Measurements from ENCODE around the gene PXDC1. TPM values are rescaled to one million over a fixed set of nuclear protein-coding genes. Genes with fewer than 3 reads are reported as not detected.
A peak's percentile ranks its signal among the peaks of the same experiment; 100 is the strongest.

The PXDC1 gene
- total RNA-seq (2021) (29.3 and 30.8 TPM in 2 replicates), Bru-seq, nascent RNA (percentile 81 among the genes with signal in this experiment), BruChase-seq, experiment 1, labeled RNA remaining after a 2-hour chase (percentile 84 among the genes with signal in this experiment), BruChase-seq, experiment 2, labeled RNA remaining after a 6-hour chase (percentile 78 among the genes with signal in this experiment)
- long read RNA-seq, transcript PXDC1-202 (5 exons, 2,190 nt), result major isoform, 39 of 46 reads
- long read RNA-seq, partial matches to known transcripts, result 0 of 46 reads
- long read RNA-seq, other reads (novel, unspliced or antisense), result 7 of 46 reads

- Histone ChIP-seq H3K4me3 (peak within 1 kb of the TSS; percentile 69), H3F3A (ENCODE audit: insufficient read depth, low read depth) (peaks cover 7% of the 10 kb centered on the region; the same call in 1 of the 2 replicates), H3K79me2 (ENCODE audit: low read depth) (peaks cover 33% of the 10 kb centered on the region), H3K27ac (0 out of 2 replicates have a peak within 1 kb of the TSS, but pooled peaks have one; percentile 26), H3K4me2 (peak within 1 kb of the TSS; percentile 79), H3K36me3 (ENCODE audit: low read depth) (no peaks in the 10 kb centered on the region), H2AFZ (peak within 1 kb of the TSS; percentile 75), H3K27me3 (ENCODE audit: insufficient read depth, low read depth) (no peaks in the 10 kb centered on the region), H3K9me2 (ENCODE audit: insufficient read depth) (no peaks in the 10 kb centered on the region), H4K20me1 (ENCODE audit: insufficient read depth) (peaks cover 3% of the 10 kb centered on the region; the same call in 1 of the 2 replicates), H3K9me3 (ENCODE audit: insufficient read depth, low read depth) (no peaks in the 10 kb centered on the region), H3K4me1 (replicated peaks; ENCODE audit: insufficient read depth) (0 out of 2 replicates have a peak, but pooled peaks cover 5% of the 10 kb centered on the region)
- POLR2A ChIA-PET (ENCODE audit: unreplicated experiment), result interaction anchor here (0.6 to 0.7 kb wide), 2 partner anchors 134 to 265 kb away, joined by 3 read pairs; no protein-coding TSS in a partner anchor
- intact Hi-C loops (cut with micrococcal nuclease; ENCODE audit: unreplicated experiment), result no loop called here
- CTCF ChIA-PET, result interaction anchor here (0.6 kb wide), 1 partner anchor 448 kb away, joined by 4 read pairs; no protein-coding TSS in a partner anchor
- no TSS peak for BruUV-seq (replicated peaks)
- TF ChIP-seq CTCF (conservative IDR thresholded peaks at IDR 0.05), result no peak
- no peak for TF ChIP-seq EZH2 (IDR thresholded peaks at IDR 0.05; ENCODE audit: low read depth)
- peak in 1 of 2 experiments; percentile 14 for DNase-seq
These were observed at the start of gene PXDC1 for GRCh38 chr6:3751077-3751729. Gene PXDC1 (minus strand): TSS chr6:3751713. CDS start chr6:3751531, 182 bp downstream.

- H3K27me3 ChIP-seq (ENCODE audit: insufficient read depth, low read depth), result no peaks in the 10 kb centered on the region
- no peaks in the 10 kb centered on the region for H3K9me2 ChIP-seq (ENCODE audit: insufficient read depth)
- intact Hi-C loops (cut with micrococcal nuclease; ENCODE audit: unreplicated experiment), result no loop called here
- ChIA-PET CTCF (interaction anchor here (0.7 kb wide), 1 partner anchor 47 kb away, joined by 3 read pairs; no protein-coding TSS in a partner anchor), POLR2A (ENCODE audit: unreplicated experiment) (no interaction called here)
- H3F3A ChIP-seq (ENCODE audit: insufficient read depth, low read depth), result peaks cover 26% of the 10 kb centered on the region; the same call in 1 of the 2 replicates
- H3K79me2 ChIP-seq (ENCODE audit: low read depth), result no peaks in the 10 kb centered on the region
- no peaks in the 10 kb centered on the region for H3K36me3 ChIP-seq (ENCODE audit: low read depth)
- no peaks in the 10 kb centered on the region for H3K9me3 ChIP-seq (ENCODE audit: insufficient read depth, low read depth)
- no peak overlapping the region for H3K4me3 ChIP-seq
- H3K4me1 ChIP-seq (replicated peaks; ENCODE audit: insufficient read depth), result peaks cover 33% of the 10 kb centered on the region
- no peak overlapping the region for H2AFZ ChIP-seq
- DNase-seq, result no peak
- H4K20me1 ChIP-seq (ENCODE audit: insufficient read depth), result no peaks in the 10 kb centered on the region
- no peak for TF ChIP-seq EZH2 (IDR thresholded peaks at IDR 0.05; ENCODE audit: low read depth)
- no peak for TF ChIP-seq CTCF (conservative IDR thresholded peaks at IDR 0.05)
- no peak overlapping the region for H3K27ac ChIP-seq
- BruUV-seq (replicated peaks), result no TSS peak
- no peak overlapping the region for H3K4me2 ChIP-seq
These were observed 49.5 kb upstream of the PXDC1 start for GRCh38 chr6:3800850-3801591.

DNA sequence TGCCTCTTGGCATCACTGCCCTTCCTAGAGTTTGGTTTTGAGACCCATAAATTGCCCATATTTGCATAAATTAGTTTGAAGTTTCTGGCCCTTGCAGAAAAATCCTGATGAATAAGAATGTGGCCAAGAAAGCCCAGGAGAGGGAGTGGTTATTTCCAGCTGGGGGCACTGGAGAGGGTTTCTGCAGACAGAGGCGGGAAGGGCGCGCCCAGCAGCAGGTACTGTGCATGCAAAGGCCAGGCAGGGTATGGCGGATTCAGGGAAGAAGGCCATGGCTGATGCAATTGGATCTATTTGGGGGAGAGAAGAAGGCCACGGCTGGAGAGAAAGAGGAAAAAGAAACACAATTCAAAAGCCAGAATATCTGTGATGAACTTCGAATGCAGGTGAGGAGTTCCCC, 48.2 kb upstream of the PXDC1 start:
- ChIA-PET CTCF (no interaction called here), POLR2A (ENCODE audit: unreplicated experiment) (no interaction called here)
- TF ChIP-seq EZH2 (IDR thresholded peaks at IDR 0.05; ENCODE audit: low read depth) (no peak), CTCF (conservative IDR thresholded peaks at IDR 0.05) (no peak)
- H3K9me3 ChIP-seq (ENCODE audit: insufficient read depth, low read depth), result no peaks in the 10 kb centered on the region
- no peaks in the 10 kb centered on the region for H3K36me3 ChIP-seq (ENCODE audit: low read depth)
- H3K4me2 ChIP-seq, result no peak overlapping the region
- H3K27ac ChIP-seq, result no peak overlapping the region
- no peaks in the 10 kb centered on the region for H3K27me3 ChIP-seq (ENCODE audit: insufficient read depth, low read depth)
- peaks cover 26% of the 10 kb centered on the region; the same call in 1 of the 2 replicates for H3F3A ChIP-seq (ENCODE audit: insufficient read depth, low read depth)
- H4K20me1 ChIP-seq (ENCODE audit: insufficient read depth), result no peaks in the 10 kb centered on the region
- no peaks in the 10 kb centered on the region for H3K79me2 ChIP-seq (ENCODE audit: low read depth)
- no peak for DNase-seq
- BruUV-seq (replicated peaks), result no TSS peak
- H3K4me3 ChIP-seq, result no peak overlapping the region
- intact Hi-C loops (cut with micrococcal nuclease; ENCODE audit: unreplicated experiment), result no loop called here
- peaks cover 33% of the 10 kb centered on the region for H3K4me1 ChIP-seq (replicated peaks; ENCODE audit: insufficient read depth)
- H2AFZ ChIP-seq, result no peak overlapping the region
- no peaks in the 10 kb centered on the region for H3K9me2 ChIP-seq (ENCODE audit: insufficient read depth)
